Pericardium fibroblast (primary cell): ENCODE data around the gene SMAP1. TPM values are rescaled to one million over a fixed set of nuclear protein-coding genes. Genes with fewer than 3 reads are reported as not detected.

Experiments
- total RNA-seq: library from RNA; depleted of rRNA; stranded (reverse); fragments of >200 nt; gene quantifications from 2 replicates; pipeline ENCODE4 v1.2.3, GENCODE V29; 2015

SMAP1 gene
- total RNA-seq: 17.6 and 18.7 TPM in 2 replicates

DNA sequence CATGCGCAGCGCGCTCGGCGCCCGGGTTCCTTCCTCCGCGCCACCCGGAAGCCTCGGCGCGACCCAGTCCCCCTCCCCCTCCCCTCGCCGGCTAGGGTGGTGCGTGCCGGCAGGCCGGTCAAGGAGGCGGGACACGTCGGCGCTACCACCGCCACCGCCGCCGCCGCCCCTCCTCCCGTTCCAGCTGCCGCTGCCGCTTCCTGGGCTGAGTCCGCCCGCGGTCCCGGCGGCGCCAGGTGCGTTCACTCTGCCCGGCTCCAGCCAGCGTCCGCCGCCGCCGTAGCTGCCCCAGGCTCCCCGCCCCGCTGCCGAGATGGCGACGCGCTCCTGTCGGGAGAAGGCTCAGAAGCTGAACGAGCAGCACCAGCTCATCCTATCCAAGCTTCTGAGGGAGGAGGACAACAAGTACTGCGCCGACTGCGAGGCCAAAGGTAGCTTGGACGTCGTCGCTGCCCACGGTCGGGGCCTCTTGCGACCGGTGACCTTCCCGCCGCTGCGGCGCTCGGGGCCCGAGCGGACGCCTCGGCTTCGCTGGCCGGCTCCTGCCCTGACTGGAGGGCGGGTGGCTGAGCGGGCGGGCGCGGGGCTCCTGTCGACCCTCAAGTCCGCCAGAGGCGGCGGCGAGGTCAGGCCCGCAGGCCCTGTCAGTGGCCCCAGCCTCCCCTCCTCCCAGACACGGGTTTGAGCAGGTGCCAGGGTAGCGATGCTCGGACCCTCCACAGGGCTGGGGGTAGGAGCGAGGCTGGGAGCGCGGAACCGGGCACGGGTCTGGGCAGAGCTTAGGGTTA, at the start of gene SMAP1:
Gene SMAP1, plus strand, starts transcription at position 173 of the 788 bp plus-strand sequence. Its CDS starts 141 bp downstream, at position 314.

Other genes with a start within 250 kb of the SMAP1 start
- 7.9 and 10.1 TPM in 2 replicates for gene SDHAF4, start 101.0 kb upstream of the SMAP1 start, total RNA-seq